Measurements from ENCODE around the gene SSR4. TPM values are rescaled to one million over a fixed set of nuclear protein-coding genes. Genes with fewer than 3 reads are reported as not detected.
"Not testable (repeated sequence)": the region's sequence is repeated elsewhere in the genome, so short reads cannot be mapped to it uniquely, and the experiment has no call there.

SSR4 gene
- polyA plus RNA-seq, 1 experiment: 598 TPM

GRCh38 chrX:153813161-153813560 lies 18.7 kb downstream of the SSR4 start:
- Histone ChIP-seq H3K36me3 (ENCODE audit: control insufficient read depth, insufficient read depth, low read length) (no peaks in the 10 kb centered on the region), H3K27me3 (ENCODE audit: control insufficient read depth, insufficient read depth, low read length) (no peaks in the 10 kb centered on the region; the same call in 1 of the 2 replicates), H3K4me3 (ENCODE audit: low read depth, low read length) (no peak overlapping the region)
- no peak for TF ChIP-seq CTCF (IDR thresholded peaks at IDR 0.05; ENCODE audit: insufficient read depth, low read depth, low read length)
- no peak for DNase-seq (ENCODE audit: low read depth)
- ChIA-PET CTCF (interaction anchor here (0.9 kb wide), 1 partner anchor 24 kb away, joined by 3 read pairs; no protein-coding TSS in a partner anchor), POLR2A (no interaction called here)

- Histone ChIP-seq H3K27me3 (ENCODE audit: control insufficient read depth, insufficient read depth, low read length) (no peaks in the 10 kb centered on the region; the same call in 1 of the 2 replicates), H3K4me3 (ENCODE audit: low read depth, low read length) (no peak overlapping the region), H3K36me3 (ENCODE audit: control insufficient read depth, insufficient read depth, low read length) (no peaks in the 10 kb centered on the region)
- CTCF ChIA-PET: no interaction called here
- POLR2A ChIA-PET: no interaction called here
- no peak for DNase-seq (ENCODE audit: low read depth)
- TF ChIP-seq CTCF (IDR thresholded peaks at IDR 0.05; ENCODE audit: insufficient read depth, low read depth, low read length): no peak
Measured at GRCh38 chrX:153814591-153815315, 20.3 kb downstream of the SSR4 start.

GRCh38 chrX:153816831-153817690 lies 22.6 kb downstream of the SSR4 start:
- CTCF ChIA-PET: interaction anchor here (0.9 kb wide), 1 partner anchor 131 kb away, joined by 3 read pairs; no protein-coding TSS in a partner anchor
- Histone ChIP-seq H3K27me3 (ENCODE audit: control insufficient read depth, insufficient read depth, low read length) (no peaks in the 10 kb centered on the region; the same call in 1 of the 2 replicates), H3K36me3 (ENCODE audit: control insufficient read depth, insufficient read depth, low read length) (no peaks in the 10 kb centered on the region), H3K4me3 (ENCODE audit: low read depth, low read length) (no peak overlapping the region)
- POLR2A ChIA-PET: no interaction called here
- no peak for TF ChIP-seq CTCF (IDR thresholded peaks at IDR 0.05; ENCODE audit: insufficient read depth, low read depth, low read length)
- no peak for DNase-seq (ENCODE audit: low read depth)

GRCh38 chrX:153818064-153818463 lies 23.6 kb downstream of the SSR4 start:
- DNase-seq (ENCODE audit: low read depth); H3K27me3 ChIP-seq (ENCODE audit: control insufficient read depth, insufficient read depth, low read length); CTCF ChIA-PET; H3K36me3 ChIP-seq (ENCODE audit: control insufficient read depth, insufficient read depth, low read length); H3K4me3 ChIP-seq (ENCODE audit: low read depth, low read length): not testable (repeated sequence)
- POLR2A ChIA-PET: interaction anchor here (0.7 kb wide), 1 partner anchor 220 kb away, joined by 12 read pairs; no protein-coding TSS in a partner anchor

- POLR2A ChIA-PET: interaction anchor here (0.7 kb wide), 1 partner anchor 221 kb away, joined by 12 read pairs; no protein-coding TSS in a partner anchor
- Histone ChIP-seq H3K27me3 (ENCODE audit: control insufficient read depth, insufficient read depth, low read length) (0 out of 2 replicates have a peak, but pooled peaks cover 2% of the 10 kb centered on the region), H3K36me3 (ENCODE audit: control insufficient read depth, insufficient read depth, low read length) (no peaks in the 10 kb centered on the region), H3K4me3 (ENCODE audit: low read depth, low read length) (peak overlapping the region; percentile 38)
- TF ChIP-seq CTCF (IDR thresholded peaks at IDR 0.05; ENCODE audit: insufficient read depth, low read depth, low read length): no peak
- no peak for DNase-seq (ENCODE audit: low read depth)
- CTCF ChIA-PET: no interaction called here
Measured at GRCh38 chrX:153818571-153819383, 24.3 kb downstream of the SSR4 start.

All from BJ (cell line).